Stimulated activated CD8-positive, alpha-beta memory T cell treated with anti-CD3 and anti-CD28 coated beads, Interleukin-7, amount 100 ng/mL, for 4 hours (primary cell): ENCODE data around the gene TUG1.

Experiments
- DNase-seq, 2 donors: peaks; one replicate each; pipeline ENCODE4 v3.0.0-alpha.2; 2020; ENCODE audit warnings: low read depth in 2 of 2

Gene TUG1

DNA sequence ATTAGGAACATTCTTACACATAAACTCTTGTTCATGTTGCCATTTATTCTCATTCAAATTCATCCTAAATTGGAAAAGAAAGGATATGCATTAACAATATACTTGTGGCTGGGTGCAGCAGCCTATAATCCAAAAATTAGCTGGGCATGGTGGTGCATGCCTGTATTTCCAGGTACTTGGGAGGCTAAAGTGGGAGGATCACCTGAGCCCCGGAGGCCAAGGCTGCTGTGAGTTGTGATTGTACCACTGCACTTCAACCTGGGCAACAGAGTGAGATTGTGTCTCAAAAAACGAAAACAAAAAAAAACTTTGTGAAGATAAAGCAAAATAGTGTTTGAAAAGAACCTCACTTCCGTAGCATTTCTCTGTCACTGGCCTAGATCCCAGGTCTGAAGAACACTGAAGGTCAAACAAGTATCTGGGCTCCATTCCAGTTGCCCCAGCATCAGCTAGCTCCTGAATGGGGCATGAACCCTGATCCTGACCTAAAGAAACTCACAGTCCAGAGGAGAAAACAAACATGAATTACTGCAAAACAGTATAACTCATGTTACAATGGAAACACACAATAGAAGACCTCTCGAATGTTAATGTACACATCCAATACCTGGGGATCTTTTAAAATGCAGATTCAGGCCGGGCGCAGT is 32.2 kb downstream of the TUG1 start:
- DNase-seq, result no peak

- DNase-seq, result no peak
Observed at GRCh38 chr22:31005535-31005934, 36.5 kb downstream of the TUG1 start.

- no peak for DNase-seq
Observed at GRCh38 chr22:31019191-31019930, 50.3 kb downstream of the TUG1 start.

DNA sequence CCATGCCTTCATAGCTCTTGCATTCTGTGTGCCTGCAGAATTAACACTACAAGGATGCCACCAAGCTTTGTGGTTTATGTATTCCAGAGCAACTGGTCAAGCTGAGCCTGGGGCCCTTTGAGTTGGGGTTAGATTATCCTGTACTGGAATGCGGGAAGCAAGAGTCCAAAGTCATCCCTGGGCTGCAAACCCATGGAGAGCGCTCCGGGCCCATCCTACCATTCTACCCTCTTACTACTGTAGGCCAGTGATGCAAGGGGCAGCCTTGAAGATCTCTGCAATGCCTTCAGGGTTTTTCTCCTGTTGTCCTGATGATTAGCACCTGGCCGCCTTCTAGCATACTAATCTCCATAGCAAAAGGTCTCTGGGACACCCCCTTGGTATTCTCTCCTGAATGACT is 51.3 kb downstream of the TUG1 start:
- no peak for DNase-seq

GRCh38 chr22:31022516-31022915 is 53.5 kb downstream of the TUG1 start:
- DNase-seq, result no peak
